Ecto neural progenitor cell (in vitro differentiated cells): ENCODE results near the gene VANGL2.
A peak's percentile ranks its signal among the peaks of the same experiment; 100 is the strongest.

ENCODE experiments used
- DNase-seq: peaks from one replicate; pipeline ENCODE4 v3.0.0-alpha.2; 2018; ENCODE audit warnings: low spot score

VANGL2 gene

GRCh38 chr1:160400223-160400645, at the start of gene VANGL2:
Gene VANGL2, plus strand, starts transcription at chr1:160400564. Its CDS starts 15,274 bp downstream, at chr1:160415838.
- DNase-seq = peak; percentile 94

GRCh38 chr1:160351629-160352028, 48.7 kb upstream of the VANGL2 start:
- DNase-seq = no peak

GRCh38 chr1:160352555-160352954, 47.8 kb upstream of the VANGL2 start:
- no peak for DNase-seq

GRCh38 chr1:160353223-160353622, 47.1 kb upstream of the VANGL2 start:
- DNase-seq = no peak

- no peak for DNase-seq
Measured at GRCh38 chr1:160354388-160354985, 45.9 kb upstream of the VANGL2 start.

GRCh38 chr1:160357286-160358002, 42.9 kb upstream of the VANGL2 start:
- no peak for DNase-seq

- no peak for DNase-seq
Measured at GRCh38 chr1:160358073-160358472, 42.3 kb upstream of the VANGL2 start.

GRCh38 chr1:160359559-160360226, 40.7 kb upstream of the VANGL2 start:
- no peak for DNase-seq

GRCh38 chr1:160360227-160360695, 40.1 kb upstream of the VANGL2 start:
- DNase-seq = no peak

GRCh38 chr1:160361199-160361598, 39.2 kb upstream of the VANGL2 start:
- DNase-seq = no peak

- no peak for DNase-seq
Measured at GRCh38 chr1:160361814-160362167, 38.6 kb upstream of the VANGL2 start.

GRCh38 chr1:160362168-160362957, 38.0 kb upstream of the VANGL2 start:
- DNase-seq = peak; percentile 76

GRCh38 chr1:160363010-160363409, 37.4 kb upstream of the VANGL2 start:
- DNase-seq = no peak

GRCh38 chr1:160363951-160364735, 36.2 kb upstream of the VANGL2 start:
- DNase-seq = peak; percentile 32

- peak; percentile 22 for DNase-seq
Measured at GRCh38 chr1:160365325-160365724, 35.0 kb upstream of the VANGL2 start.

GRCh38 chr1:160366731-160367515, 33.4 kb upstream of the VANGL2 start, which contains the start of gene NHLH1:
Gene NHLH1, plus strand, starts transcription at chr1:160367071. Its CDS starts 3,661 bp downstream, at chr1:160370732.
- DNase-seq = no peak

GRCh38 chr1:160367516-160367900, 32.9 kb upstream of the VANGL2 start:
- peak; percentile 35 for DNase-seq

- peak; percentile 35 for DNase-seq
Measured at GRCh38 chr1:160367934-160368923, 32.1 kb upstream of the VANGL2 start.

GRCh38 chr1:160369087-160369486, 31.3 kb upstream of the VANGL2 start:
- no peak for DNase-seq
